GM19467 (cell line): Measurements from ENCODE around the gene VCL.
A peak's percentile ranks its signal among the peaks of the same experiment; 100 is the strongest.

Experiments
- ATAC-seq: cut with Tn5 transposase; IDR thresholded peaks from one replicate; pipeline ENCODE4 v1.9.1; 2021; ENCODE audit warnings: mild to moderate bottlenecking, moderate library complexity; ENCODE audit not compliant: unreplicated experiment

VCL gene

DNA sequence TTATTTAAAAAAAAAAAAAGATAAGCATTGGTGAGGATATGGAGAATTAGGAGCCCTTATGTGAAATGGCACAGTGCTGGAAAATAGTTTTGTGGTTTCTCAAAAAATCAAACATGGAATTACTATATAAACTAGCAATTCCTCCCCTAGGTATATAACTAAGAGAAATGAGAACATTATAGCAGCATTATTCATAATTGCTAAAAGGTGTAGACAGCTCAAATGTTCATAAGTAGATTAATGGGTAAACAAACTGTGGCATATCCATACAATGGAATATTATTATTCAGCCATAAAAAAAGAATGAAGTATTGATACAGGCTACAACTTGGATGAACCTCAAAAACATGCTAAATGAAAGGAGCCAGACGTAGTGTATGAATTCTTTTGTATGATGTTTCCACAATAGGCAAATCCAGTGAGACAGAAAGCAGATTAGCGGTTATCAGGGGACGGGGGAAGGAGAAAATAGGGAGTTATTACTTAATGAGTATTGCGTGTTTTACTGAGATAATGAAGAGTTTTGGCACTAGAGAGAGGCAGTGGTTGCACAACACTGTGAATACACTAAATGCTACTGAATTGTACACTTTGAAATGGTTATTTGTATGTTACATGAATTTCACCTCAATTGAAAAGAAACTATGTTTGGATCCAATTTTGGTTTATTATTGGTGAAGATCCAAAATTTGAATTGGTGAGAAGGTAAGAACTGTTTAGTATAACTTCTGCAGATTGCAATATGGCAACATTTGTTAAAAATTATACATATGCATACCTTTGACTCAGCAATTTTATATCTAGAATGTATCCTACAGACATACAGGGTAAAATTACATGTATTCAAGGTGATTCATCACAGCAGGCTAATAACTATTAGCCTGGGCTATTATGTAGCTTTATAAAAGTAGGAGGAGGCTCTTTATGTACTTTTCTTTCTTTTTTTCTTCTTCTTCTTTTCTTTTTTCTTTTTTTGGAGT lies 69.7 kb downstream of the VCL start:
- no peak for ATAC-seq

GRCh38 chr10:74071157-74071556 lies 73.2 kb downstream of the VCL start:
- ATAC-seq, result no peak

- no peak for ATAC-seq
These were observed 74.6 kb downstream of the VCL start for GRCh38 chr10:74072503-74072902.

DNA sequence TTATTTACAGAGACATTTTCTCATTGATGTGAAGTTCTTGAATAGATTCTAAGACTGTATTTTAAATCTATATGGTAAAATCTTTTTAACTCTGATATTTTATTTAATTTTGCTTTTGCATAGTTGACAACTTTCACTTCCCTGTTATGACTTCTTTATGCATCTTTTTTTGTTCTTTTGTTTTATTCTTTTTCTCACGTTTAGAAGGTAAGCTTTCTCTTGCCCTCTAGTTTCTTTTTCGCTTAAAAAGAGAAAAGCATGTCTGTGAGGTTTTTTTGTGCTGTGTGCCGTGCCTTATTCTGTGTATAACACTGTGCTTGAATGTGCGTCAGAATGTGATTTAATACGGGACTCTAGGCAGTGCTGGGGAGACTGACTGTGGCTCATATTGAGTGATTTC lies 78.0 kb downstream of the VCL start:
- ATAC-seq, result no peak

DNA sequence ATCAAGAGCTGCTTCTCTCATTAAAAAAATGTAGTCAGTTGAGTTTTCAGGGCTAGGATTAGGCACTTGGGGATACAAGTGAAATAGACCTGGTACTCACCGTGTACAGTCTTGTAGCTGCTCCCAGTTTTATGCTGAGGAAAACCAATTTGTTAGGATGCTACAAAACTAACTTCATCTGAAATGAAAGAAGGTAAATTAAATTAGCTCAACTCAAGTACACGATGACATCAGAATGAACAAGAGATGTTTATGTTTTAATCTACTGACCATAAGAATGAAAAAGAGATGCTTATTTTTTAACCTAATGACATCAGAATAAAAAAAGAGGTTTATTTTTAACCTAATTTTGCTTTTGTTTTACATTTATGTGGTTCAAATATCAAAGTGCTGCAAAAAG lies 79.0 kb downstream of the VCL start:
- ATAC-seq, result no peak

GRCh38 chr10:74077416-74077815 lies 79.5 kb downstream of the VCL start:
- ATAC-seq, result no peak

DNA sequence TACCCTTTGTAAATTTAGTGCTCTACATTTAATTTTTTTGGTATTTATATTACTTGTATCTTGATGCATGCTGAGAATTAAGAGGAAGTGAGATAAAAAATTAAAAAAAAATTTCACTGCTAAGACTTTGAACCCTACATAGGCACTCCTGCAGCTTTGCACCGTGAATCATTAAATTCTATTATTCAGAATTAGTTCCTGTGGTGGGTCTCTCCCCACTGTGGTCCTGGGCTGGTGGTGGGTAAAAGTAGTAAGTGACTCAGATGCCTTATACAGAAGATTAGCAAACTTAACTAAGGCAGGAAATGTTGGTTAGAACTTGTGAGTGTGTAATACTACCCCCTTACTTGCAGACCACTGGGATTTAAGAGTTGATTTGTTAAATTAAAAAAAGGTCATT lies 80.1 kb downstream of the VCL start:
- ATAC-seq, result no peak

- no peak for ATAC-seq
These were observed 81.4 kb downstream of the VCL start for GRCh38 chr10:74079028-74079935.

- ATAC-seq, result no peak
These were observed 82.1 kb downstream of the VCL start for GRCh38 chr10:74079936-74080590.

DNA sequence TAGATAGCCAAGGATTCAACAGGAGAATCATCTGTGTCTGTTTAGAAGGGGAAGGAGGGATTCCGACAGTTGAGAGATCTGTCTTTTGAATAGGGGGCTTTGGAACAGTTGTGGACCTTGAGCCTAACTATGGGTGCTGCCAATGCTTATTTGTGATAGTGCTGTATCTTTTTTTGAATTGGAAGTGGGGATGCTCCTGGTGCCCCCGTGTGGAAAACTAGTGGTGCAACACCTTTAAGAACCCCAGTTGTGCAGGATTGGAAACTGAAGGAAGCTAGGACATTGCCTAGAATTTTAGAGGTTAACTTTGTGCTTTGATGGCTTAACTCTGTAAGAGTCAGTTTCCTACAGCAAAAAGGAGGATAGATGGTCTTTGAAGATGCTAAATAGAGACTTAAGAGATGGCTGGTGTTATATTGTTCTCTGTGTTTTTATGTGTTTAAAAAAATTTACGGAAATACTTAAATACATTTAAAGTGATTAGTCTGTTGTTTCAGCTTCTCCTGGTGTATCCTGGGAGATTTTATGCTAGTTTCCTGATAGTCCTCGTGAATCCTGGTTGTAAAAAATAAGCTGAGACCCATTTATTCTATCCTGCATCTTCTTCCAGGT lies 83.4 kb downstream of the VCL start:
- no peak for ATAC-seq

DNA sequence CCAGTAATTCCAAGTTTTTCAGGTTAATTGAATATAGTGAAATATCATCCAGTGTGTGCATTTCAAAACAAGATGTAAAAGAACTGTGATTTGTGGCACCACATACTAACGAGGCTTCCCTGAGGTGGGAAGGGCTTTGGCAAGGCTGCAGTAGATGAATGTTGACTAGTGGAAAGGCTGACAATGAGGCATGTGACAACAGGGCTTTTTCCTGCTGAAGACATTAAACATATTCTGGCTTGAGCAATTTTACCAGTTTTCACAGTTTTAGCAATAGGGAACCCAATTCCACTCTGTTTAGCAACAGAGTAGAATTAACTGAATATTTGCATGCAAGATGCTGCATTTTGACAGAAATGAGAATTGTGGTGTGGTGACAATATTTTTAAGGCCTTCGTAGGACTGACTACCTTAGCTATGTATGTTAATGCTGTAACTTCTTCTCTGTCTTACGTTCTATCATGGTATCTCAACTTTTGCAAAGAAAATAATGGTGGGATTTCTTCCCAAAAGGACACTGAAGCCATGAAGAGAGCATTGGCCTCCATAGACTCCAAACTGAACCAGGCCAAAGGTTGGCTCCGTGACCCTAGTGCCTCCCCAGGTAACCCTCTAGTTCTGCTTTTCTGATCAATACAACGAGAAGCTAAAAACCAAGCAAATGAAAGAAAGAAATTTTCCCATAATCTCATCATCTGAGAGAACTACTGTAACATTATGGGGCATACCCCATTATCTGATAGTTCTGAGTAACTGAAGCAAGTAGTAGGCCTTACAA lies 84.2 kb downstream of the VCL start:
- ATAC-seq, result no peak

- ATAC-seq, result no peak
These were observed 85.4 kb downstream of the VCL start for GRCh38 chr10:74083304-74083703.

- peak; percentile 63 for ATAC-seq
These were observed 87.0 kb downstream of the VCL start for GRCh38 chr10:74084955-74085354.

DNA sequence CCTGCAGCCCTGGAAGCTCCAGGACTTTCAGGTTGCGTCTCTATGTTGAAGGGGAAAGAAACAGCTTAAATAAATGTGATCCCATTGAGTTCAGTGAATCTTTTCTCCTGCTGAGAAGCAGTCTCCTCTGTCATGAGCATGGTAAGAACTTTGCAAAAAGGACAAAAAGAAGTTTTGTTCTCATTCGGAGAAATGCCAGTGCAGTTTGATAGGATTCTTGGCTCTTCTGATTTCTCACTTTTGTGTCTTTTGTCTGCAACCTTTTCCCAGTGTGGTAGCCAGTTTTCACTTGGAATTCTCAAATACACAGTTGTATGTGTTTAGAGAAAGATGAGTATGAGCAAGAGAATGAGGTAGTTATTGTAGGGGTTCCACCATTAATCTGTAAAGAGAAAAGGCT lies 88.4 kb downstream of the VCL start:
- no peak for ATAC-seq

DNA sequence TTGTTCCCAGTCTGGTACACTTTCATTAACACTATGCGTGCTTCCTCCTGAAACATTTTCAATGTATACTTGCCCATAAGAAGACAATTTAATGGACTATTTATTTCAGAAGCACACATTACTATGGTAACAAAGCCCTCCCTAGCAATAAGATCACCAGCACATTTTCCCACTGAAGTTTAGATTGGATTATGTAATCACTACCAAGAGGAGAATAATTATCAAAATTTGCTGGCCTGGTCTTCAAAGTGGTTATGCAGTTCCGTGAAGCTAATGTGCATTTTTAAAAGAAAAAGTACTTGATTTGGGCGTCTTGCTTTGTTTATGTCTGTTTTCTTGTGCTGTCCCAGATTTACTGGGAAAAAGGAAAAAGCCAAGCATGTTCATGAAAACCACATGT lies 90.8 kb downstream of the VCL start:
- ATAC-seq, result no peak

DNA sequence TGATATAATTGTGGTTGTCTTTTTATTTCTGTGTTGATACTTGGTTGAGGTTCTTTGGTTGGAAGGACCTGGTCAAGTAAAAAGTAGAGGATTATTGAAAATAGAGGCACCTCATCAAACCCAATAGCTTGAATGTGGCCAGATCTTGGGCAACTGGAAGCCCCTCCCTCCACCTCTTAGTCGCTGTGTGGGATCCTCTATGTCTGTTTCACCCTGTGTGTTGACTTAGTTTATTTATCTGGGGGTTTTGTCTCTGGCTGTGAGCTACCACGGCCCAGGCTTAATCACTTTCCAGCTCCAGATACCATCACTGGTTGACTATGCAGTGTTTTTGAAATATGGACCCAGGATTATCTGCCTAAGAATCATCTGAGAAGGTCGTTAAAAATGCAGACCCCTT lies 94.5 kb downstream of the VCL start:
- no peak for ATAC-seq

GRCh38 chr10:74093530-74094164 lies 95.7 kb downstream of the VCL start:
- ATAC-seq, result no peak

GRCh38 chr10:74094231-74094630 lies 96.3 kb downstream of the VCL start:
- no peak for ATAC-seq

DNA sequence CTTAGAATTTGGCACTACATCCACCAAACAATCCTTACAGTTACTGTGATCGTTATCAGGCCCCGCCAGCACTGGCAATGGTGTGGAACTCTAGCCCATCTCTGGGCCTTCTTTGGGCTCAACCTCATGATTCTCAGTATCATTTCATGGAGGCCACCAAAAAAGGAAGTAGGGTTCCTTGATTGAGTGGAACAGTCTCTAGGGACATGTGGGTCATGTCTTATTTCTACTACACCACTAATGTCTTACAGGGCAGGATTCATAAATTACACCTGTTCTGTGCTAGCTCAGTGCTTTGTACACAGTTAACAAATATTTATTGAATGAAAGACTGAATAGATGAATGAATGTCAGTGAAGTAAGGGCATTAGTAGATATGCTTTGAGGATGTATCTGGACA lies 98.9 kb downstream of the VCL start:
- ATAC-seq, result peak; percentile 83

DNA sequence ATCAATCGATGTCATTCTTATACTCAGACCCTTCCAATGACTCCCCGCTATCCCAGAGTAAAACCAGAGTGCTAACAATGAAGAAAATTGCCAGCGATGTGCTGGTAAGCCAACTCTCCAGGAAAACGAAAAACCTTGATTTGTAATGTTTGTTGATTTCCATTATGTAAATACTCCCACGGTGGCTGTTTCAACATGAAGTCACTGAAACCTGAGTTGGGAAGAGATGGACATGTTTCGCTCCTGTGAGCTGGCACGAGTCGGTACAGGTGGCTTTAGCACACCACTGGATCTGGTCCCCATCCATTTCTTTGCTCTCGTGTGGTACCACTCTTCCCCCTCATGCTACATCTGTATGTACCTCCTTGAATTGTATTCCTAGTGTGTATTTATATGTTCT lies 99.9 kb downstream of the VCL start:
- no peak for ATAC-seq
